Measurements from ENCODE around the gene PCDH9. TPM values are rescaled to one million over a fixed set of nuclear protein-coding genes. Genes with fewer than 3 reads are reported as not detected.

The PCDH9 gene
- total RNA-seq, 4 donors from 2014 or later: 5.7 to 12.9 (median 6.8) TPM

DNA sequence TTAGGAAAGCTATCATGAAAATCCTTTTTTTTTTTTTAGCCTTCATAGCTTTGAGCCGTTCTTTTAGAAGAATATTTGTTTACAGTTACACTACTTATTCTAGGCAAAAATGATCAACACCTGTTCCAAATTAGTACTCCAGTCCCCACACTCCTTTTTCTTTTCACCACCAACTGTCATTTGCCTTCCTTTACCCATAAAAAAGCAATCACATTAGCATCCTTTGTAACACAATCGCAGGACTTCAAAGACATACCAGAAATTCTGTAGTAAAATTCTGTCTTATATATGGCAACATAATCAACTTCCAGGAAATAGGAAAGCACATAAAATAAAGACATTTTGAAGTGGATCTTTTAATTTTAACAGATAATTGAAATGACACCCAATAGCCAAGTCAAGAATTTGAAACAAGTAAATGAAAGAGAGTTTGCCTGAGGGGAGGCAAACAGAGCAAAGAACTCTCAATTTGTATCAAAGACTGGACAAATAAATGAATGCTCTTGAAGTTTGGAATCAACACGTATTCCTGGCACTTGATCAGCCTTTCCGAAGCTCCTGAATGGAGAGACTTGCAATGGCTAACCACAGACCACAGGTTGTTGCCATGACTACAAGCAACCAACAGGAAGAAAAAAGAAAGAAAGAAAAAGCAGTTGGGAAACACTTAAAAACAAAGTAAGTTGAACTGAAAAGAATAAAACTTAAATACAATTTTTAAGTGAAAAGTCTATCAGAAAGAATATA lies 206.8 kb downstream of the PCDH9 start:
- DNase-seq (ENCODE audit: low spot score) (no peak), ATAC-seq (ENCODE audit: low FRiP score) (no peak)
- TF ChIP-seq, protein P1, sequence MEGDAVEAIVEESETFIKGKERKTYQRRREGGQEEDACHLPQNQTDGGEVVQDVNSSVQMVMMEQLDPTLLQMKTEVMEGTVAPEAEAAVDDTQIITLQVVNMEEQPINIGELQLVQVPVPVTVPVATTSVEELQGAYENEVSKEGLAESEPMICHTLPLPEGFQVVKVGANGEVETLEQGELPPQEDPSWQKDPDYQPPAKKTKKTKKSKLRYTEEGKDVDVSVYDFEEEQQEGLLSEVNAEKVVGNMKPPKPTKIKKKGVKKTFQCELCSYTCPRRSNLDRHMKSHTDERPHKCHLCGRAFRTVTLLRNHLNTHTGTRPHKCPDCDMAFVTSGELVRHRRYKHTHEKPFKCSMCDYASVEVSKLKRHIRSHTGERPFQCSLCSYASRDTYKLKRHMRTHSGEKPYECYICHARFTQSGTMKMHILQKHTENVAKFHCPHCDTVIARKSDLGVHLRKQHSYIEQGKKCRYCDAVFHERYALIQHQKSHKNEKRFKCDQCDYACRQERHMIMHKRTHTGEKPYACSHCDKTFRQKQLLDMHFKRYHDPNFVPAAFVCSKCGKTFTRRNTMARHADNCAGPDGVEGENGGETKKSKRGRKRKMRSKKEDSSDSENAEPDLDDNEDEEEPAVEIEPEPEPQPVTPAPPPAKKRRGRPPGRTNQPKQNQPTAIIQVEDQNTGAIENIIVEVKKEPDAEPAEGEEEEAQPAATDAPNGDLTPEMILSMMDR (IDR thresholded peaks at IDR 0.05): no peak

DNA sequence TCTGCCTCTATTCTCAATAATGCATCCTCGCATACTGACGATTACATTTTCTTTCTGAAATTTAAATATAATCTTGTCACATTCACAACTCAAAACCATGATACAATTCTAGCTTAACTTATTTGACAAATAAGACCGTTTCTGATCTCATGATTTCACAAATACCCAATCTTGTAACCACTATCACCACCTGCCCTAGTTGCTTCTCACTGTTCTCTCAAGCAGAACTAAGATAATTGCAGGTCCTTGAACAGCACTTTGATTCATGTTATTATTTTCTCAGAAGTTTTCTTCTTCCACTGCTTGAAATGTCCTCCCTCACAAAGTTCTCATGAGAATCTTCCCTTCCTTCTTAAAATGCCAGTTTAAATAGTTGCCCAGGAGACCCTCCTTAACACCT lies 211.4 kb downstream of the PCDH9 start:
- DNase-seq (ENCODE audit: low spot score) (no peak), ATAC-seq (ENCODE audit: low FRiP score) (no peak)
- TF ChIP-seq, protein P1 (IDR thresholded peaks at IDR 0.05): no peak

DNA sequence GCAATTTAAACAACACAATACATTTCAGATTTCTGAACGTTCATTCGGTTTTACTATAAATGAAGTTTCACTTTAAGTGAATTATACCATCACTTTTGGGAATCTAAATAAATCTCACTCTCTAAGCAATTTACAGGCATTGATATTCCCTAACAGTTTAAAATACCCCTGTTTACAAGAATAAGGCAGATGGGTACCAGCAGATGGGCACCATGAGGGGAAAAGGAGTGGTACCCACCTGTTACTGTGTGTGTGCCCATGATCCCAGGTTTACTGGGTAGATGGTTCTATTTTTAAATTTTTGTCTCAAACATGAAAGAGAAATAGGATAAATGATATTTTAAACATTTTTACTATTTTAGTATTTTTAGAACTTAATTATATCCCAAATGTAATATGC lies 212.9 kb downstream of the PCDH9 start:
- DNase-seq (ENCODE audit: low spot score) (no peak), ATAC-seq (ENCODE audit: low FRiP score) (no peak)
- TF ChIP-seq, protein P1 (IDR thresholded peaks at IDR 0.05): no peak

DNA sequence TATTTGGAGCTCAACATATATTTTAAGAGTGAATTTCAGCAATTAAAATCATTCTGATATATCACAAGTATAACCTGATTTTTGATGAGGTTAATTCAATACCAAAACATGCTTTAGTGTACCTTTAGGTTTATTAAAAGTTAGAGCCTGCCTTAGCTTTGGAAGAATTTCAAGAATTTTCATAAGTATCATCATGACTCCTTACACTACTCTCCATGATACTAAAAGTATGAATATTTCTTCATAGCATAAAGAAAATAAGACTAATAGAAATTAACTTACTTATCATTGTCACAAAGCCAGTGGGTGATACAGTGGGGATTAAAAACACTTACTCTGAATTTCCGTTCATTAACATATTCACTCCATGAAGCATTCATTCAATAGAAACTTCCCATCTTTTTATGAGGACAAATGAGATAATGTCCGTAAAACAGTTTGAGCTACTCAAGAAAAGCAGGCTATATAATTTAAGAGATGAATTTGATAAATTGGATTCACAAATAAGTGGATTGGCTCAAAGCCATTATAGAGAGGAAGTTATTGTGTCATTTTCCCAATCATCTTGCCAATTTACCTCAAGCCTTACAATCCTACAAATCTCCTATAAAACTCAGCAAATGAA lies 214.0 kb downstream of the PCDH9 start:
- ATAC-seq (ENCODE audit: low FRiP score) (no peak), DNase-seq (ENCODE audit: low spot score) (no peak)
- TF ChIP-seq, protein P1 (IDR thresholded peaks at IDR 0.05): no peak

DNA sequence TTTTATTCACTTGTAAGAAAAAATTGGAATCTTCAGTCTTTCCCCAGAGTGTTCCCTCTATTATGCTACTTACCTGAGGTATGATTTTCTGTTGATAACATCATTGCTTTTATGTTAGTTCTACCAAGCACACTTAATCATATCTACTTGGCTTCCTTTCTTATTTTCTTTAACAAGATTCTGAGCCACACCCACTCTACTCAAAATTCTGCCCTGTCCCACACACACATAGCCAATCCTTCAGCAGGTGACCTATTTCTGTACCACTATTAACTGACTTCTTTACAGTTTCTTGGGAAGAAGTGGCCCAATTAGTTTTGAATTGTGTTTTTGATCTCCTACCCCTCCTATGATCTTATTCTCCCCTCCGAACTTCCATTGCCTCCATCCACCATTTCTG lies 215.7 kb downstream of the PCDH9 start:
- DNase-seq (ENCODE audit: low spot score) (no peak), ATAC-seq (ENCODE audit: low FRiP score) (no peak)
- TF ChIP-seq, protein P1 (IDR thresholded peaks at IDR 0.05): no peak

DNA sequence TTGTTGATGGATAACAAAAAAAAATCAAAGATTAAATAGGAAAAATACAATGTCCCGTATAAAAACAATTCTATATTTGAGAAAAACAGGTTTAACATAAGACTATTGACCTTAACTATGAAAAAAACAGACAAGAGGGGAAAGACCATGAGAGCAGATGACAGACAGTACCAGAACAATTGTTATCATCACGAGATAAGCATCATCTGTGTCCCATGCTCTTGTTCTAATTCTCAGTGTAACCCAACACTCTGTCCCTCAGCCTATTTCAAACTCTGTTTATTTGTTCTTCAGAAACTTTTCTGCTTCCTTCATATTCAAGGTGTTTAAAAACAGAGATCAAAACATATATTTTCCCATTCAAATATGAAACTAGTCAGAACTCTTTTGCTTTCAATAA lies 216.4 kb downstream of the PCDH9 start:
- ATAC-seq (ENCODE audit: low FRiP score): no peak
- TF ChIP-seq, protein P1 (IDR thresholded peaks at IDR 0.05): no peak
- no peak for DNase-seq (ENCODE audit: low spot score)

All from omental fat pad (tissue), 4 donors.